GM10266 (cell line): ENCODE measurements around the gene FFAR3.

Experiments used
- DNase-seq: peaks from one replicate; pipeline ENCODE4 v3.0.0; 2012; ENCODE audit errors: extremely low spot score
- CTCF ChIP-seq: IDR thresholded peaks from 2 replicates; pipeline ENCODE4 v1.5.1; 2012; ENCODE audit warnings: mild to moderate bottlenecking, low read depth; ENCODE audit not compliant: control insufficient read depth, insufficient read depth; ENCODE audit errors: missing control alignments

The FFAR3 gene

DNA sequence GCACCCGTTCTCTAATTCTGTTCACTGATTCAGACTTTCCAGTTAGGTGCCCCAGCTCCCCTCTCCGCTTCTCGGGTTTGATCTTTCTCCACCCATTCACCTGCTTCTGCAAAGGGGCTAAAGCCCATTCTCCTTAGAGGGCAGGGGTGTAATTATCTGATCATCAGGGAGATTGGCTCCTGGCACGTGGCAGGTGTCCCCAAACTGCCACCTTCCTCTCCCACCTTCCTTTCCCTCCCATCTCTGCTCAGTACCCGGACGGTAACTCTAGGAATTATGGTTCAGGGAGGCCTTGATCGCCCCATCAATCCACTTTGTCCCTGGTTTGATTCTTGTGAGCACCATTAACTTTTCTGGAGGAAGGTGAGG is 10.3 kb upstream of the FFAR3 start:
- TF ChIP-seq CTCF = no peak
- no peak for DNase-seq

DNA sequence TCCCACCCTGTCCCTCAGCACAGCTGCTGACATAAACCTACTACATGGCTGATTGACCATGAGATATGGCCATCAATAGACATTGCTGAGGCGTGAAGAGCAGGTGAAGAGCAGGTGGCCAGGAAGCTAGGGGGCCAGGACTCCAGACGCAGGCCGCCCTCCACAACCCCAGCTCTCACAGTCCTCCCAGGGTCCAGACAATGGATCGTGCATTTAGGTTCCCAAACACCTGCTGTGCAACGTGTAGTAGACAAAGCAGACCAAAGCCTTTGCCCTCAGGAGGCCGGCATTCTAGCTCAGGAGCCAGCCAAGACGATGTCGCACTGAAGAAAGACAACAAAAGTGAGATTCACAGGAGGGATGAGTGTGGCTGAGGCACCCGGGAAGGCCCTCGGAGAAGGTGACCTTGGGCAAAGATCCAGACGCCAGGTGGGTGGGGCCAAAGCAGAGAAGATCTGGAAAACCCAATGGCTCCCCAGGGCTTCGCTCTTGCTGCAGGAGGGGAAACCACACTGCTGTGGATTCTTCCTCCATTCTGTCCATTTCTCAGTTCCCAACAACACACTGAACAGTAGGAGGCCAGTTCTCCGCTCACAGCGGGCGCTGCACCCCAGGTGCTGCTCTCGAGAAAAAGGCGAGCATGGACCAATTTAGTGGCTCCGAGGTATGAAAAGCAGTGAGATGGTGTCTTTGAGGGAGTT is 9.2 kb upstream of the FFAR3 start:
- no peak for TF ChIP-seq CTCF
- DNase-seq = peak; percentile 41

GRCh38 chr19:35349614-35350521 is 8.4 kb upstream of the FFAR3 start:
- TF ChIP-seq CTCF = no peak
- peak; percentile 34 for DNase-seq

DNA sequence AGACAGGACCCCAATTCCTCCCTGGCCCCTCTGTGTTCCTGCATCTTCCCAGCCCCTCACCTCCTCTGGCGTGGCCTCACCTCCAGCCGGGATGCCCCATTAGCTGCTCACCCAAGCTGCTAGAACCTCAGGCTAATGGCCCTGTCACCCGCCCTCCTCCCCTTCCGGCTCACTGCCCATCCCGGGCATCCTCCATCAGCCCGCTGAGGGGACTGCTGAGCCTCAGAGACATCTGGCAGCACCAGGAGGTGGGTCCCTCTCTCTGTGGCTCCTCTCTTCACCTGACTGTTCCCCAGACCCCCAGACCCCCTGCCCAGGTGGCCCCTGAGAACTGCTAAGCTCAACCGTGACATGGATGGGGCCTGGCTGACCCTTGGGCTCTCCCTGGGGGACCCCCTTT is 7.7 kb upstream of the FFAR3 start:
- peak; percentile 29 for DNase-seq
- no peak for TF ChIP-seq CTCF

- no peak for TF ChIP-seq CTCF
- DNase-seq = no peak
Measured at GRCh38 chr19:35351411-35352176, 6.7 kb upstream of the FFAR3 start.

DNA sequence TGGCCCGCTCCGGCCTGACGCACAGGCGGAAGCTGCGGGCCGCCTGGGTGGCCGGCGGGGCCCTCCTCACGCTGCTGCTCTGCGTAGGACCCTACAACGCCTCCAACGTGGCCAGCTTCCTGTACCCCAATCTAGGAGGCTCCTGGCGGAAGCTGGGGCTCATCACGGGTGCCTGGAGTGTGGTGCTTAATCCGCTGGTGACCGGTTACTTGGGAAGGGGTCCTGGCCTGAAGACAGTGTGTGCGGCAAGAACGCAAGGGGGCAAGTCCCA is 6.1 kb upstream of the FFAR3 start:
- DNase-seq = no peak
- no peak for TF ChIP-seq CTCF
